NT2/D1 (cell line): ENCODE measurements around the gene SNAPC1.

ENCODE experiments used
- DNase-seq: peaks from one replicate; pipeline ENCODE4 v3.0.0-alpha.2; 2011; ENCODE audit warnings: low read depth, low spot score
- H3K27me3 ChIP-seq: 2 replicates; pipeline ENCODE4 v1.6.0; 2011; ENCODE audit warnings: mild to moderate bottlenecking; ENCODE audit not compliant: insufficient read length, insufficient read depth
- H3K36me3 ChIP-seq: 2 replicates; pipeline ENCODE4 v1.6.1; 2011; ENCODE audit warnings: mild to moderate bottlenecking, low read length, mixed read lengths; ENCODE audit not compliant: insufficient read depth, insufficient read length
- H3K4me1 ChIP-seq: 2 replicates; pipeline ENCODE4 v1.5.1; 2011; ENCODE audit not compliant: insufficient read depth, insufficient read length
- H3K4me3 ChIP-seq: 2 replicates; pipeline ENCODE4 v1.5.1; 2011; ENCODE audit warnings: low read depth; ENCODE audit not compliant: insufficient read length
- H3K9ac ChIP-seq: 2 replicates; pipeline ENCODE4 v1.6.0; 2011; ENCODE audit warnings: low read depth; ENCODE audit not compliant: insufficient read length
- H3K9me3 ChIP-seq: 2 replicates; pipeline ENCODE4 v1.5.1; 2011; ENCODE audit warnings: mild to moderate bottlenecking, low read length; ENCODE audit not compliant: insufficient read depth
- SUZ12 ChIP-seq: IDR thresholded peaks from 2 replicates; pipeline ENCODE4 v1.6.1; 2011; ENCODE audit not compliant: insufficient read length, insufficient read depth; ENCODE audit errors: extremely low read depth
- YY1 ChIP-seq: IDR thresholded peaks from 2 replicates; pipeline ENCODE4 v1.6.1; 2011; ENCODE audit not compliant: insufficient read length, insufficient read depth
- ZNF274 ChIP-seq: IDR thresholded peaks from 2 replicates; pipeline ENCODE4 v1.6.1; 2011; ENCODE audit warnings: mild to moderate bottlenecking, low read depth, low read length

The SNAPC1 gene

GRCh38 chr14:61720741-61721140, 41.5 kb upstream of the SNAPC1 start:
- Histone ChIP-seq H3K27me3 (no peaks in the 10 kb centered on the region), H3K9ac (no peak overlapping the region)

GRCh38 chr14:61724133-61724532, 38.1 kb upstream of the SNAPC1 start:
- H3K36me3 ChIP-seq, result peaks cover 66% of the 10 kb centered on the region
- no peak for TF ChIP-seq YY1
- TF ChIP-seq SUZ12, result no peak
- TF ChIP-seq ZNF274, result no peak

More at GRCh38 chr14:61720741-61721140, 41.5 kb upstream of the SNAPC1 start:
- Histone ChIP-seq H3K36me3 (peaks cover 37% of the 10 kb centered on the region), H3K4me3 (no peak overlapping the region), H3K9me3 (no peaks in the 10 kb centered on the region), H3K4me1 (no peaks in the 10 kb centered on the region)
- no peak for DNase-seq
- TF ChIP-seq SUZ12 (no peak), YY1 (no peak), ZNF274 (no peak)

GRCh38 chr14:61726778-61727658, 35.2 kb upstream of the SNAPC1 start:
- no peak for DNase-seq
- H3K4me1 ChIP-seq, result no peaks in the 10 kb centered on the region

More at GRCh38 chr14:61724133-61724532, 38.1 kb upstream of the SNAPC1 start:
- Histone ChIP-seq H3K9ac (no peak overlapping the region), H3K9me3 (no peaks in the 10 kb centered on the region), H3K4me3 (no peak overlapping the region), H3K27me3 (no peaks in the 10 kb centered on the region), H3K4me1 (no peaks in the 10 kb centered on the region)
- DNase-seq, result no peak

GRCh38 chr14:61730756-61731373, 31.4 kb upstream of the SNAPC1 start:
- no peaks in the 10 kb centered on the region for H3K4me1 ChIP-seq
- H3K4me3 ChIP-seq, result no peak overlapping the region
- H3K9ac ChIP-seq, result no peak overlapping the region
- no peaks in the 10 kb centered on the region for H3K27me3 ChIP-seq
- no peak for DNase-seq
- TF ChIP-seq YY1, result no peak
- no peak for TF ChIP-seq SUZ12
- no peak for TF ChIP-seq ZNF274
- H3K36me3 ChIP-seq, result peaks cover 79% of the 10 kb centered on the region
- H3K9me3 ChIP-seq, result no peaks in the 10 kb centered on the region

More at GRCh38 chr14:61726778-61727658, 35.2 kb upstream of the SNAPC1 start:
- Histone ChIP-seq H3K4me3 (no peak overlapping the region), H3K27me3 (no peaks in the 10 kb centered on the region), H3K9ac (no peak overlapping the region), H3K36me3 (peaks cover 64% of the 10 kb centered on the region), H3K9me3 (no peaks in the 10 kb centered on the region)
- TF ChIP-seq SUZ12, result no peak
- TF ChIP-seq ZNF274, result no peak
- no peak for TF ChIP-seq YY1

- no peak for DNase-seq
Observed at GRCh38 chr14:61733972-61734371, 28.2 kb upstream of the SNAPC1 start.

GRCh38 chr14:61736751-61737150, 25.5 kb upstream of the SNAPC1 start:
- no peak for DNase-seq
- H3K9me3 ChIP-seq, result no peaks in the 10 kb centered on the region
- peaks cover 78% of the 10 kb centered on the region for H3K36me3 ChIP-seq
- H3K27me3 ChIP-seq, result no peaks in the 10 kb centered on the region
- no peak overlapping the region for H3K4me3 ChIP-seq
- H3K4me1 ChIP-seq, result no peaks in the 10 kb centered on the region
- H3K9ac ChIP-seq, result no peak overlapping the region
- TF ChIP-seq ZNF274 (no peak), SUZ12 (no peak), YY1 (no peak)

More at GRCh38 chr14:61733972-61734371, 28.2 kb upstream of the SNAPC1 start:
- peaks cover 72% of the 10 kb centered on the region for H3K36me3 ChIP-seq
- no peaks in the 10 kb centered on the region for H3K27me3 ChIP-seq
- no peaks in the 10 kb centered on the region for H3K4me1 ChIP-seq
- TF ChIP-seq YY1, result no peak
- no peak for TF ChIP-seq SUZ12
- no peak for TF ChIP-seq ZNF274
- H3K9me3 ChIP-seq, result no peaks in the 10 kb centered on the region
- H3K4me3 ChIP-seq, result no peak overlapping the region
- H3K9ac ChIP-seq, result no peak overlapping the region

- DNase-seq, result no peak
- H3K4me1 ChIP-seq, result no peaks in the 10 kb centered on the region
- no peak overlapping the region for H3K4me3 ChIP-seq
- H3K9ac ChIP-seq, result no peak overlapping the region
- peaks cover 79% of the 10 kb centered on the region for H3K36me3 ChIP-seq
- no peaks in the 10 kb centered on the region for H3K27me3 ChIP-seq
- TF ChIP-seq SUZ12 (no peak), YY1 (no peak), ZNF274 (no peak)
- H3K9me3 ChIP-seq, result no peaks in the 10 kb centered on the region
Observed at GRCh38 chr14:61737915-61738314, 24.3 kb upstream of the SNAPC1 start.
